Stimulated activated CD4-positive, alpha-beta T cell treated with anti-CD3 and anti-CD28 coated beads, Interleukin-12 subunit alpha, Interleukin-12 subunit beta, amount 100 ng/mL, for 24 hours (primary cell): ENCODE results near the gene CHRNE.
A peak's percentile ranks its signal among the peaks of the same experiment; 100 is the strongest.
"Not testable (repeated sequence)": the region's sequence is repeated elsewhere in the genome, so short reads cannot be mapped to it uniquely, and the experiment has no call there.

Experiments used
- DNase-seq, 2 experiments: peaks; one replicate each; pipeline ENCODE4 v3.0.0-alpha.2; 2020; ENCODE audit warnings: low read depth in 2 of 2

Gene CHRNE

GRCh38 chr17:4906642-4907041 lies 3.7 kb upstream of the CHRNE start:
- not testable (repeated sequence) for DNase-seq

GRCh38 chr17:4902540-4902939 lies 358 bp downstream of the CHRNE start:
- DNase-seq, result no peak

GRCh38 chr17:4901648-4902344 lies 1.1 kb downstream of the CHRNE start:
- no peak for DNase-seq

GRCh38 chr17:4901108-4901647 lies 1.7 kb downstream of the CHRNE start:
- DNase-seq, result no peak

GRCh38 chr17:4900231-4901107 lies 2.4 kb downstream of the CHRNE start:
- peak in 1 of 2 experiments; percentile 32 for DNase-seq

- DNase-seq, result peak; percentile 87 to 89
These were observed 3.3 kb downstream of the CHRNE start, which contains the start of gene C17orf107 for GRCh38 chr17:4899341-4900230. Gene C17orf107, plus strand, starts transcription at chr17:4899536. Its CDS starts 227 bp downstream, at chr17:4899763.

- no peak for DNase-seq
These were observed 4.0 kb downstream of the CHRNE start for GRCh38 chr17:4898927-4899326.

- DNase-seq, result no peak
These were observed 4.5 kb downstream of the CHRNE start for GRCh38 chr17:4898351-4898750.

- DNase-seq, result no peak
These were observed 5.1 kb downstream of the CHRNE start for GRCh38 chr17:4897785-4898184.

- no peak for DNase-seq
These were observed 5.7 kb downstream of the CHRNE start for GRCh38 chr17:4897198-4897687.

- no peak for DNase-seq
These were observed 6.3 kb downstream of the CHRNE start for GRCh38 chr17:4896332-4897197.

GRCh38 chr17:4895657-4896331 lies 7.1 kb downstream of the CHRNE start:
- DNase-seq, result no peak

GRCh38 chr17:4895121-4895520 lies 7.8 kb downstream of the CHRNE start:
- no peak for DNase-seq

- no peak for DNase-seq
These were observed 9.0 kb downstream of the CHRNE start for GRCh38 chr17:4893721-4894560.

- DNase-seq, result no peak
These were observed 9.6 kb downstream of the CHRNE start for GRCh38 chr17:4893272-4893671.

- no peak for DNase-seq
These were observed 10.2 kb downstream of the CHRNE start for GRCh38 chr17:4892499-4893221.

- DNase-seq, result no peak
These were observed 11.2 kb downstream of the CHRNE start for GRCh38 chr17:4891411-4892410.
